ENCODE data around the gene BCOR. TPM values are rescaled to one million over a fixed set of nuclear protein-coding genes. Genes with fewer than 3 reads are reported as not detected.

The BCOR gene
- total RNA-seq, 1 experiment from 2014 or later = 134 TPM

- Histone ChIP-seq H3K4me1 (ENCODE audit: insufficient read depth, low read length) (peaks cover 13% of the 10 kb centered on the region; the same call in 1 of the 2 replicates), H2BK12ac (ENCODE audit: insufficient read length, low read depth, low read length) (no peak overlapping the region), H2BK120ac (ENCODE audit: low read depth, low read length, poor library complexity, severe bottlenecking) (no peak overlapping the region), H2BK15ac (ENCODE audit: low read depth, low read length) (no peak overlapping the region), H3K9me3 (ENCODE audit: control insufficient read depth, low read depth, low read length) (no peaks in the 10 kb centered on the region), H2AK5ac (ENCODE audit: insufficient read length, low read length) (no peak overlapping the region), H3K18ac (ENCODE audit: insufficient read length, low read depth, low read length) (peak overlapping the region; percentile 4), H3K4me2 (ENCODE audit: insufficient read depth, insufficient read length, low read length) (peak overlapping the region; percentile 74), H3K56ac (ENCODE audit: insufficient read length, low read depth, low read length) (no peak overlapping the region), H2BK20ac (ENCODE audit: low read depth, low read length, poor library complexity, severe bottlenecking) (no peak overlapping the region), H3K23me2 (ENCODE audit: insufficient read length, low read depth, low read length, poor library complexity, severe bottlenecking) (peaks cover 35% of the 10 kb centered on the region), H3K27ac (ENCODE audit: insufficient read length, low read depth, low read length) (no peak overlapping the region), H3K79me1 (ENCODE audit: insufficient read depth, low read depth, low read length, poor library complexity, severe bottlenecking) (no peaks in the 10 kb centered on the region), H3K23ac (ENCODE audit: insufficient read length, low read depth, low read length) (no peak overlapping the region), H2BK5ac (ENCODE audit: insufficient read length, low read length) (no peak overlapping the region), H4K8ac (replicated peaks; ENCODE audit: insufficient read length, low read depth, low read length) (no peak overlapping the region), H3K14ac (ENCODE audit: insufficient read depth, low read length) (no peak overlapping the region), H3K27me3 (ENCODE audit: insufficient read depth, low read length) (peaks cover 13% of the 10 kb centered on the region; the same call in 1 of the 2 replicates), H3K79me2 (ENCODE audit: insufficient read depth, low read length) (peaks cover 19% of the 10 kb centered on the region), H3K4ac (ENCODE audit: low read depth, low read length) (no peak overlapping the region), H4K91ac (ENCODE audit: insufficient read length, low read depth, low read length) (no peak overlapping the region), H4K5ac (ENCODE audit: insufficient read length, low read depth, low read length) (no peak overlapping the region), H4K20me1 (ENCODE audit: control insufficient read depth, insufficient read depth, insufficient read length) (no peaks in the 10 kb centered on the region), H3T11ph (ENCODE audit: low read length) (no peak overlapping the region), H3K9ac (ENCODE audit: extremely low read depth, insufficient read length, low read length) (peak overlapping the region; percentile 27), H2AFZ (ENCODE audit: low read length) (no peak overlapping the region)
- peaks cover 0 to 12% (median 11%) of the 10 kb centered on the region in 3 experiments; a peak in 6 of 7 replicates for H3K36me3 Mint-ChIP-seq (ENCODE audit: insufficient read depth in 1 of 3, low read depth in 3 of 3)
- peaks cover 11% of the 10 kb centered on the region for H3K27me3 Mint-ChIP-seq (ENCODE audit: low read depth)
- H3K27ac Mint-ChIP-seq = peak overlapping the region in 2 of 3 experiments; percentile 51 to 70; a peak in 5 of 7 replicates
- DNase-seq = no peak
- H3K4me3 Mint-ChIP-seq = peak overlapping the region; percentile 80 to 86
- WGBS (ENCODE audit: extremely low coverage, insufficient read length, low lambda C conversion rate) = no CpG with 5 or more reads among the region's 10 CpGs
- H3K9me3 Mint-ChIP-seq = peaks cover 45 to 54% of the 10 kb centered on the region in 2 experiments
- TF ChIP-seq, protein P1, sequence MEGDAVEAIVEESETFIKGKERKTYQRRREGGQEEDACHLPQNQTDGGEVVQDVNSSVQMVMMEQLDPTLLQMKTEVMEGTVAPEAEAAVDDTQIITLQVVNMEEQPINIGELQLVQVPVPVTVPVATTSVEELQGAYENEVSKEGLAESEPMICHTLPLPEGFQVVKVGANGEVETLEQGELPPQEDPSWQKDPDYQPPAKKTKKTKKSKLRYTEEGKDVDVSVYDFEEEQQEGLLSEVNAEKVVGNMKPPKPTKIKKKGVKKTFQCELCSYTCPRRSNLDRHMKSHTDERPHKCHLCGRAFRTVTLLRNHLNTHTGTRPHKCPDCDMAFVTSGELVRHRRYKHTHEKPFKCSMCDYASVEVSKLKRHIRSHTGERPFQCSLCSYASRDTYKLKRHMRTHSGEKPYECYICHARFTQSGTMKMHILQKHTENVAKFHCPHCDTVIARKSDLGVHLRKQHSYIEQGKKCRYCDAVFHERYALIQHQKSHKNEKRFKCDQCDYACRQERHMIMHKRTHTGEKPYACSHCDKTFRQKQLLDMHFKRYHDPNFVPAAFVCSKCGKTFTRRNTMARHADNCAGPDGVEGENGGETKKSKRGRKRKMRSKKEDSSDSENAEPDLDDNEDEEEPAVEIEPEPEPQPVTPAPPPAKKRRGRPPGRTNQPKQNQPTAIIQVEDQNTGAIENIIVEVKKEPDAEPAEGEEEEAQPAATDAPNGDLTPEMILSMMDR (conservative IDR thresholded peaks at IDR 0.05) = no peak
- H3K4me1 Mint-ChIP-seq = peaks cover 29 to 42% of the 10 kb centered on the region in 2 experiments
These were observed 4.2 kb downstream of the BCOR start for GRCh38 chrX:40093586-40093985.

Data from H9 (cell line).